HEK293 (cell line): ENCODE results near the gene CDIPT.

Experiments
- CTCF ChIA-PET: fragments of 350-600 bp; formaldehyde crosslinking; extraction: SDS; loops from one replicate; lab custom pipeline; 2021; ENCODE audit warnings: antibody characterized with exemption; lab: Yijun Ruan, JAX
- POLR2A ChIA-PET: fragments of 300-600 bp; formaldehyde crosslinking; extraction: SDS; loops from one replicate; lab custom pipeline; 2020; ENCODE audit warnings: antibody characterized with exemption, inconsistent platforms; lab: Yijun Ruan, JAX
- H3K27ac ChIP-seq: fragments of 200-500 bp; sonication (Bioruptor generic); 2 replicates; pipeline ENCODE4 v1.5.1; 2014; ENCODE audit warnings: low read depth, low read length, control low read depth, inconsistent platforms; ENCODE audit errors: extremely low read depth
- H3K36me3 ChIP-seq, 2 experiments: fragments of 200-500 bp in 1 of 2; sonication (Bioruptor generic) in 1 of 2; 1 replicate in 1 of 2; 2 replicates in 1 of 2; pipeline ENCODE4 v1.5.1; 2014 to 2017; ENCODE audit warnings: inconsistent platforms in 2 of 2, low read length in 2 of 2; ENCODE audit not compliant: control insufficient read depth in 2 of 2, insufficient read depth in 1 of 2
- H3K4me1 ChIP-seq: fragments of 200-500 bp; sonication (Bioruptor generic); 2 replicates; pipeline ENCODE4 v1.5.1; 2014; ENCODE audit warnings: mild to moderate bottlenecking, low read length, inconsistent platforms; ENCODE audit not compliant: control insufficient read depth, insufficient read depth
- H3K4me3 ChIP-seq: 2 replicates; pipeline ENCODE4 v1.5.1; 2011; ENCODE audit warnings: low read depth, mild to moderate bottlenecking, control low read depth, low read length, moderate library complexity
- H3K9me3 ChIP-seq: fragments of 200-500 bp; sonication (Bioruptor generic); 2 replicates; pipeline ENCODE4 v1.5.1; 2014; ENCODE audit warnings: low read depth, low read length, inconsistent platforms; ENCODE audit not compliant: control insufficient read depth, insufficient read depth
- EGR2 ChIP-seq: fragments of 450-650 bp; formaldehyde crosslinking; IDR thresholded peaks from 2 replicates; pipeline ENCODE4 v1.5.1; 2016; ENCODE audit warnings: low read depth, missing biosample characterization, missing genetic modification characterization
- HIC1 ChIP-seq: fragments of 450-650 bp; formaldehyde crosslinking; IDR thresholded peaks from 2 replicates; pipeline ENCODE4 v1.5.1; 2016; ENCODE audit warnings: missing biosample characterization, missing genetic modification characterization
- MEIS1 ChIP-seq: sonication (generic); formaldehyde crosslinking; IDR thresholded peaks from 2 replicates; pipeline ENCODE4 v1.8.1; 2022; ENCODE audit warnings: missing genetic modification reagents, mild to moderate bottlenecking, borderline replicate concordance
- PRDM6 ChIP-seq: fragments of 450-650 bp; formaldehyde crosslinking; IDR thresholded peaks from 2 replicates; pipeline ENCODE4 v1.5.1; 2017; ENCODE audit warnings: missing biosample characterization, missing genetic modification characterization
- SP7 ChIP-seq: fragments of 450-650 bp; formaldehyde crosslinking; IDR thresholded peaks from 2 replicates; pipeline ENCODE4 v1.5.1; 2016; ENCODE audit warnings: missing biosample characterization, missing genetic modification characterization
- TCF7L2 ChIP-seq: IDR thresholded peaks from 2 replicates; pipeline ENCODE4 v1.6.1; 2011; ENCODE audit warnings: low read depth, mild to moderate bottlenecking, inconsistent platforms, low read length, moderate library complexity, borderline replicate concordance
- ZBTB7A ChIP-seq: fragments of 450-650 bp; formaldehyde crosslinking; IDR thresholded peaks from 2 replicates; pipeline ENCODE4 v1.5.1; 2016; ENCODE audit warnings: low read depth, missing biosample characterization, missing genetic modification characterization
- ZFP37 ChIP-seq: fragments of 450-650 bp; formaldehyde crosslinking; IDR thresholded peaks from 2 replicates; pipeline ENCODE4 v1.5.1; 2016; ENCODE audit warnings: missing biosample characterization, missing genetic modification characterization
- ZNF133 ChIP-seq: fragments of 450-650 bp; formaldehyde crosslinking; IDR thresholded peaks from 2 replicates; pipeline ENCODE4 v1.5.1; 2016; ENCODE audit warnings: missing biosample characterization, missing genetic modification characterization
- ZNF175 ChIP-seq: fragments of 450-650 bp; formaldehyde crosslinking; IDR thresholded peaks from 2 replicates; pipeline ENCODE4 v1.5.1; 2016; ENCODE audit warnings: missing biosample characterization, missing genetic modification characterization
- ZNF2 ChIP-seq: fragments of 450-650 bp; formaldehyde crosslinking; IDR thresholded peaks from 2 replicates; pipeline ENCODE4 v1.5.1; 2016; ENCODE audit warnings: missing biosample characterization, missing genetic modification characterization
- ZNF202 ChIP-seq: fragments of 450-650 bp; formaldehyde crosslinking; IDR thresholded peaks from 2 replicates; pipeline ENCODE4 v1.5.1; 2016; ENCODE audit warnings: missing biosample characterization, missing genetic modification characterization, borderline replicate concordance
- ZNF23 ChIP-seq: fragments of 450-650 bp; formaldehyde crosslinking; IDR thresholded peaks from 2 replicates; pipeline ENCODE4 v1.5.1; 2016; ENCODE audit warnings: missing biosample characterization, missing genetic modification characterization, borderline replicate concordance
- ZNF239 ChIP-seq: fragments of 450-650 bp; formaldehyde crosslinking; IDR thresholded peaks from 2 replicates; pipeline ENCODE4 v1.5.1; 2016; ENCODE audit warnings: missing biosample characterization, missing genetic modification characterization
- ZNF24 ChIP-seq: fragments of 450-650 bp; formaldehyde crosslinking; IDR thresholded peaks from 2 replicates; pipeline ENCODE4 v1.5.1; 2016; ENCODE audit warnings: missing biosample characterization, missing genetic modification characterization
- ZNF26 ChIP-seq: fragments of 450-650 bp; formaldehyde crosslinking; IDR thresholded peaks from 2 replicates; pipeline ENCODE4 v1.5.1; 2016; ENCODE audit warnings: missing biosample characterization, missing genetic modification characterization
- ZNF341 ChIP-seq: fragments of 450-650 bp; formaldehyde crosslinking; IDR thresholded peaks from 2 replicates; pipeline ENCODE4; 2016; ENCODE audit warnings: low read depth, missing biosample characterization, missing genetic modification characterization
- ZNF366 ChIP-seq: fragments of 450-650 bp; formaldehyde crosslinking; conservative IDR thresholded peaks from 2 replicates; pipeline ENCODE4 v1.5.1; 2016; ENCODE audit warnings: missing biosample characterization, missing genetic modification characterization
- ZNF37A ChIP-seq: fragments of 450-650 bp; IDR thresholded peaks from 2 replicates; pipeline ENCODE4 v1.5.1; 2018; ENCODE audit warnings: missing biosample characterization, missing genetic modification characterization
- ZNF501 ChIP-seq: fragments of 450-650 bp; formaldehyde crosslinking; IDR thresholded peaks from 2 replicates; pipeline ENCODE4 v1.5.1; 2016; ENCODE audit warnings: missing biosample characterization, missing genetic modification characterization
- ZNF585B ChIP-seq: fragments of 450-650 bp; formaldehyde crosslinking; IDR thresholded peaks from 2 replicates; pipeline ENCODE4 v1.5.1; 2016; ENCODE audit warnings: missing biosample characterization, missing genetic modification characterization
- ZNF639 ChIP-seq: fragments of 450-650 bp; formaldehyde crosslinking; IDR thresholded peaks from 2 replicates; pipeline ENCODE4 v1.5.1; 2016; ENCODE audit warnings: missing biosample characterization, missing genetic modification characterization
- ZNF677 ChIP-seq: fragments of 450-650 bp; IDR thresholded peaks from 2 replicates; pipeline ENCODE4 v1.5.0; 2018; ENCODE audit warnings: missing biosample characterization, mild to moderate bottlenecking, missing genetic modification characterization, moderate library complexity
- ZNF768 ChIP-seq: fragments of 450-650 bp; formaldehyde crosslinking; IDR thresholded peaks from 2 replicates; pipeline ENCODE4 v1.5.1; 2018; ENCODE audit warnings: missing biosample characterization, mild to moderate bottlenecking, missing genetic modification characterization
- ZNF776 ChIP-seq: fragments of 450-650 bp; formaldehyde crosslinking; IDR thresholded peaks from 2 replicates; pipeline ENCODE4 v1.5.0; 2017; ENCODE audit warnings: missing biosample characterization, missing genetic modification characterization, borderline replicate concordance
- ZNF777 ChIP-seq: fragments of 450-650 bp; formaldehyde crosslinking; IDR thresholded peaks from 2 replicates; pipeline ENCODE4 v1.5.1; 2017; ENCODE audit warnings: missing biosample characterization, missing genetic modification characterization, borderline replicate concordance
- ZNF785 ChIP-seq: fragments of 450-650 bp; formaldehyde crosslinking; IDR thresholded peaks from 2 replicates; pipeline ENCODE4 v1.5.1; 2016; ENCODE audit warnings: missing biosample characterization, missing genetic modification characterization

The CDIPT gene

GRCh38 chr16:29813644-29814562 lies 49.1 kb downstream of the CDIPT start:
- CTCF ChIA-PET: interaction anchor here (0.6 to 1.3 kb wide), 3 partner anchors 12 to 1172 kb away, joined by 3 to 5 read pairs (median 4); no protein-coding TSS in a partner anchor
- TF ChIP-seq ZNF133 (tag by site-specific recombination) (no peak), ZNF501 (tag by site-specific recombination) (no peak), SP7 (tag by site-specific recombination) (no peak), ZNF366 (tag by site-specific recombination) (no peak), ZNF24 (tag by site-specific recombination) (no peak), ZNF202 (no peak), ZNF639 (tag by site-specific recombination) (no peak), ZBTB7A (tag by site-specific recombination) (no peak), ZNF175 (tag by site-specific recombination) (no peak), ZNF37A (tag by site-specific recombination) (no peak), ZNF585B (tag by site-specific recombination) (no peak), HIC1 (tag by site-specific recombination) (no peak), ZFP37 (tag by site-specific recombination) (no peak), ZNF768 (tag by site-specific recombination) (no peak), ZNF239 (tag by site-specific recombination) (no peak), ZNF341 (tag by site-specific recombination) (no peak), ZNF776 (tag by site-specific recombination) (no peak), ZNF777 (tag by site-specific recombination) (no peak), EGR2 (tag by site-specific recombination) (no peak)
- TF ChIP-seq, all 188 proteins: peak for 0
- no peak overlapping the region for H3K4me3 ChIP-seq
- POLR2A ChIA-PET: interaction anchor here (0.7 kb wide), 1 partner anchor 112 kb away, joined by 6 read pairs; the partner anchor contains the start of gene KCTD13
- no peak overlapping the region for H3K27ac ChIP-seq
- H3K36me3 ChIP-seq: peaks cover 16 to 31% of the 10 kb centered on the region in 2 experiments
- no peaks in the 10 kb centered on the region for H3K9me3 ChIP-seq
- H3K4me1 ChIP-seq: peaks cover 11% of the 10 kb centered on the region

- no peaks in the 10 kb centered on the region for H3K9me3 ChIP-seq
- ChIA-PET POLR2A (interaction anchor here (0.9 to 1.4 kb wide), 2 partner anchors 8 to 22 kb away, joined by 3 to 6 read pairs; partner anchors contain the start of genes KIF22 and MVP), CTCF (interaction anchor here (0.6 to 1.2 kb wide), 3 partner anchors 12 to 36 kb away, joined by 3 to 5 read pairs (median 4); no protein-coding TSS in a partner anchor)
- H3K36me3 ChIP-seq: peaks cover 7 to 31% of the 10 kb centered on the region in 2 experiments
- H3K4me3 ChIP-seq: peak overlapping the region; percentile 53
- peaks cover 11% of the 10 kb centered on the region for H3K4me1 ChIP-seq
- no peak overlapping the region; the same call in 1 of the 2 replicates for H3K27ac ChIP-seq
- TF ChIP-seq ZNF677 (tag by site-specific recombination): no peak
- no peak for TF ChIP-seq ZNF2 (tag by site-specific recombination)
- TF ChIP-seq ZNF23: no peak
- TF ChIP-seq ZNF785 (tag by site-specific recombination): no peak
- no peak for TF ChIP-seq TCF7L2
- TF ChIP-seq PRDM6: no peak
- no peak for TF ChIP-seq ZNF26 (tag by site-specific recombination)
- TF ChIP-seq MEIS1 (CRISPR knock-in tag): no peak
Observed at GRCh38 chr16:29812754-29813643, 50.0 kb downstream of the CDIPT start.
